Osteoblast (primary cell): ENCODE results near the gene SAP25. TPM values are rescaled to one million over a fixed set of nuclear protein-coding genes. Genes with fewer than 3 reads are reported as not detected.
"Not testable (repeated sequence)": the region's sequence is repeated elsewhere in the genome, so short reads cannot be mapped to it uniquely, and the experiment has no call there.

ENCODE experiments used
- DNase-seq: peaks from one replicate; pipeline ENCODE4 v3.0.0; 2011; ENCODE audit warnings: low spot score, mixed read lengths; ENCODE audit not compliant: insufficient read length; ENCODE audit errors: missing footprints
- H2AFZ ChIP-seq: 2 replicates; pipeline ENCODE4 v1.6.0; 2011; ENCODE audit warnings: mild to moderate bottlenecking, low read length
- H3K27ac ChIP-seq: 2 replicates; pipeline ENCODE4 v1.5.1; 2011; ENCODE audit warnings: mild to moderate bottlenecking, low read depth, low read length, moderate library complexity
- H3K27me3 ChIP-seq: 2 replicates; pipeline ENCODE4 v1.6.0; 2012; ENCODE audit warnings: mild to moderate bottlenecking, control low read depth, inconsistent platforms, low read length, moderate library complexity; ENCODE audit not compliant: insufficient read depth
- H3K36me3 ChIP-seq: 2 replicates; pipeline ENCODE4 v1.5.1; 2011; ENCODE audit warnings: mild to moderate bottlenecking, low read length, control low read depth, moderate library complexity; ENCODE audit not compliant: insufficient read depth
- H3K4me1 ChIP-seq: 2 replicates; pipeline ENCODE4 v1.5.1; 2011; ENCODE audit warnings: mild to moderate bottlenecking, low read length, control low read depth, moderate library complexity; ENCODE audit not compliant: insufficient read depth
- H3K4me2 ChIP-seq: 2 replicates; pipeline ENCODE4 v1.6.0; 2011; ENCODE audit warnings: mild to moderate bottlenecking, low read length; ENCODE audit not compliant: insufficient read depth
- H3K4me3 ChIP-seq: fragments of 200-600 bp; sonication (generic); 3 replicates; pipeline ENCODE4 v1.5.1; 2012; ENCODE audit warnings: mild to moderate bottlenecking, low read length, inconsistent platforms; ENCODE audit not compliant: insufficient read depth
- H3K79me2 ChIP-seq: 2 replicates; pipeline ENCODE4 v1.6.0; 2012; ENCODE audit warnings: mild to moderate bottlenecking, low read length, control low read depth, inconsistent platforms; ENCODE audit not compliant: insufficient read depth
- H3K9me3 ChIP-seq: 2 replicates; pipeline ENCODE4 v1.5.1; 2011; ENCODE audit warnings: low read depth, low read length, control low read depth
- H4K20me1 ChIP-seq: 2 replicates; pipeline ENCODE4 v1.6.0; 2012; ENCODE audit warnings: mild to moderate bottlenecking, low read length, control low read depth; ENCODE audit not compliant: insufficient read depth
- CTCF ChIP-seq: IDR thresholded peaks from 2 replicates; pipeline ENCODE4 v1.5.1; 2011; ENCODE audit warnings: mild to moderate bottlenecking, low read depth, low read length, moderate library complexity; ENCODE audit errors: extremely low read depth
- total RNA-seq: library from RNA; depleted of rRNA; stranded (reverse); fragments of >200 nt; gene quantifications from 2 replicates; pipeline ENCODE4 v1.2.3, GENCODE V29; 2012

Gene SAP25
- total RNA-seq, 1 donor: not detected

- Histone ChIP-seq H3K4me3 (no peak overlapping the region), H3K27me3 (peaks cover 2% of the 10 kb centered on the region), H3K27ac (no peak overlapping the region), H2AFZ (no peak overlapping the region), H3K36me3 (no peaks in the 10 kb centered on the region), H3K9me3 (no peaks in the 10 kb centered on the region), H3K4me2 (no peak overlapping the region), H3K4me1 (peaks cover 8% of the 10 kb centered on the region), H3K79me2 (no peaks in the 10 kb centered on the region), H4K20me1 (peaks cover 4% of the 10 kb centered on the region)
- peak; percentile 82 for DNase-seq
- TF ChIP-seq CTCF: no peak
Measured at GRCh38 chr7:100567751-100568175, 5.9 kb downstream of the SAP25 start.

- TF ChIP-seq CTCF: no peak
- no peaks in the 10 kb centered on the region for H3K9me3 ChIP-seq
- no peak overlapping the region for H3K4me2 ChIP-seq
- peaks cover 2% of the 10 kb centered on the region for H3K27me3 ChIP-seq
- H3K27ac ChIP-seq: no peak overlapping the region
- H3K4me1 ChIP-seq: peaks cover 8% of the 10 kb centered on the region
- no peak overlapping the region for H3K4me3 ChIP-seq
- H3K79me2 ChIP-seq: no peaks in the 10 kb centered on the region
- peak; percentile 77 for DNase-seq
- no peak overlapping the region for H2AFZ ChIP-seq
- no peaks in the 10 kb centered on the region for H3K36me3 ChIP-seq
- H4K20me1 ChIP-seq: peaks cover 4% of the 10 kb centered on the region
Measured at GRCh38 chr7:100567031-100567730, 6.5 kb downstream of the SAP25 start.

- Histone ChIP-seq H3K27ac (no peak overlapping the region), H3K36me3 (no peaks in the 10 kb centered on the region), H4K20me1 (no peaks in the 10 kb centered on the region), H2AFZ (no peak overlapping the region), H3K9me3 (no peaks in the 10 kb centered on the region), H3K4me1 (peaks cover 8% of the 10 kb centered on the region), H3K79me2 (no peaks in the 10 kb centered on the region), H3K4me3 (no peak overlapping the region), H3K27me3 (peaks cover 2% of the 10 kb centered on the region), H3K4me2 (no peak overlapping the region)
- TF ChIP-seq CTCF: no peak
- no peak for DNase-seq
Measured at GRCh38 chr7:100566018-100566531, 7.6 kb downstream of the SAP25 start.

- no peaks in the 10 kb centered on the region for H3K79me2 ChIP-seq
- DNase-seq: peak; percentile 31
- TF ChIP-seq CTCF: no peak
Measured at GRCh38 chr7:100565133-100565571, 8.5 kb downstream of the SAP25 start.

GRCh38 chr7:100564405-100564804 lies 9.3 kb downstream of the SAP25 start:
- H3K27ac ChIP-seq, H3K27me3 ChIP-seq, H3K36me3 ChIP-seq, H3K4me3 ChIP-seq, H3K4me2 ChIP-seq, DNase-seq, H3K79me2 ChIP-seq, H3K9me3 ChIP-seq, H4K20me1 ChIP-seq, H3K4me1 ChIP-seq, H2AFZ ChIP-seq: not testable (repeated sequence)

More at GRCh38 chr7:100565133-100565571, 8.5 kb downstream of the SAP25 start:
- Histone ChIP-seq H3K36me3 (no peaks in the 10 kb centered on the region), H3K27ac (no peak overlapping the region), H2AFZ (no peak overlapping the region), H4K20me1 (no peaks in the 10 kb centered on the region), H3K27me3 (no peaks in the 10 kb centered on the region), H3K4me3 (no peak overlapping the region), H3K9me3 (no peaks in the 10 kb centered on the region), H3K4me1 (peaks cover 8% of the 10 kb centered on the region), H3K4me2 (no peak overlapping the region)
